Prostate gland (tissue), 2 donors: ENCODE data around the gene USP11. TPM values are rescaled to one million over a fixed set of nuclear protein-coding genes. Genes with fewer than 3 reads are reported as not detected.
"Not testable (repeated sequence)": the region's sequence is repeated elsewhere in the genome, so short reads cannot be mapped to it uniquely, and the experiment has no call there.

Experiments used
- DNase-seq: peaks from one replicate; pipeline ENCODE4 v3.0.0-alpha.2; 2019; ENCODE audit warnings: low spot score
- H3K27ac ChIP-seq, 2 donors: fragments of 200-600 bp; sonication (generic); 2 replicates each; pipeline ENCODE4 v1.5.1; 2017 to 2019
- H3K27me3 ChIP-seq: fragments of 200-600 bp; sonication (generic); replicated peaks from 2 replicates; pipeline ENCODE4 v1.5.1; 2019; ENCODE audit not compliant: insufficient read depth
- H3K36me3 ChIP-seq, 2 donors: fragments of 200-600 bp; sonication (generic); 1 replicate in 1 of 2; 2 replicates in 1 of 2; pipeline versions ENCODE4 v1.5.1 to v1.8.1; 2017 to 2019
- H3K4me1 ChIP-seq: fragments of 200-600 bp; sonication (generic); replicated peaks from 2 replicates; pipeline ENCODE4 v1.5.1; 2019
- H3K4me3 ChIP-seq, 2 donors: fragments of 200-600 bp; sonication (generic); 2 replicates each; pipeline ENCODE4 v1.5.1; 2017 to 2019
- H3K9me3 ChIP-seq: fragments of 200-600 bp; sonication (generic); 2 replicates; pipeline ENCODE4 v1.5.1; 2017
- CTCF ChIP-seq, 4 experiments: fragments of 200-600 bp in 2 of 4; fragments of 450-650 bp in 2 of 4; sonication (generic) in 2 of 4; IDR thresholded peaks; 1 replicate in 3 of 4; 2 replicates in 1 of 4; pipeline ENCODE4 v1.5.1; 2016 to 2019; ENCODE audit warnings: antibody characterized with exemption in 4 of 4, mild to moderate bottlenecking in 2 of 4, moderate library complexity in 2 of 4
- POLR2A ChIP-seq: fragments of 450-650 bp; IDR thresholded peaks from one replicate; pipeline ENCODE4 v1.6.1; 2016; ENCODE audit warnings: antibody characterized with exemption, mild to moderate bottlenecking
- POLR2AphosphoS5 ChIP-seq: sonication (generic); formaldehyde crosslinking; IDR thresholded peaks from one replicate; pipeline ENCODE4 v1.6.1; 2017; ENCODE audit warnings: antibody characterized with exemption
- WGBS: methylation state at CpG from one replicate; pipeline ENCODE4 v1.1.5; 2018; 5-methylcytosine and 5-hydroxymethylcytosine counted together
- intact Hi-C: fragments of 100-400 bp; cut with DNase I; formaldehyde crosslinking; loops from one replicate; pipeline ENCODE4 v1.14.2; 2022
- total RNA-seq, 2 donors: library from RNA; depleted of rRNA; stranded (reverse); fragments of >200 nt; gene quantifications; one replicate each; pipeline ENCODE4 v1.1.0, GENCODE V29; 2016

USP11 gene
- total RNA-seq, 2 donors from 2014 or later, result 43.3 to 124 TPM

DNA sequence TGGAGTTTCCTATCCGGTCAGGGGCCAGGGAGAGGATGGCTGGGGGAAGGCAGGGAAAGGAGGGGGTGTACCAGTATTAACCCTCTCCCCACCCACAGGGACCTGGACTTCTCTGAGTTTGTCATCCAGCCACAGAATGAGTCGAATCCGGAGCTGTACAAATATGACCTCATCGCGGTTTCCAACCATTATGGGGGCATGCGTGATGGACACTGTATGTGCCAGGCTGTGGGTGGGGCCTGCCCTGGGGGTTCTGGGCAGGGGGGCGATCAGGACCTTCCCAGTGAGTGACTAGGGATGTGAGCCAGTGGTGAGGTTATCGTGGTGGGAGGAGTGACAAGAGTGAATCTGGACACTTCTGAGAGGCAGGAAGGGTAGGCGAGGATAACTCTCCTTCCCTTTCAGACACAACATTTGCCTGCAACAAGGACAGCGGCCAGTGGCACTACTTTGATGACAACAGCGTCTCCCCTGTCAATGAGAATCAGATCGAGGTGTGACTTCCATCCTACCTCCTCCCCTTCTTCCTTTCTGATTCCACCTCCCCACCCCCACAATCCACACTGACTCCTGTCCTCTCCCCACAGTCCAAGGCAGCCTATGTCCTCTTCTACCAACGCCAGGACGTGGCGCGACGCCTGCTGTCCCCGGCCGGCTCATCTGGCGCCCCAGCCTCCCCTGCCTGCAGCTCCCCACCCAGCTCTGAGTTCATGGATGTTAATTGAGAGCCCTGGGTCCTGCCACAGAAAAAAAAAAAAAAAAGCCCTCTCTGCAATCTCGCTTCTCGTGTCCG is 14.6 kb downstream of the USP11 start:
- intact Hi-C loops, result no loop called here
- no peaks in the 10 kb centered on the region for H3K36me3 ChIP-seq
- H3K9me3 ChIP-seq, result no peaks in the 10 kb centered on the region
- no peak for TF ChIP-seq POLR2A
- TF ChIP-seq CTCF (IDR thresholded peaks at IDR 0.05), result no peak
- no peak for TF ChIP-seq POLR2AphosphoS5
- no peak overlapping the region for H3K27ac ChIP-seq
- no peaks in the 10 kb centered on the region for H3K4me1 ChIP-seq
- no peak for DNase-seq
- no peak overlapping the region for H3K4me3 ChIP-seq
- no peaks in the 10 kb centered on the region for H3K27me3 ChIP-seq
- WGBS, result 77% methylated on average over 23 of the region's 23 CpGs

- Histone ChIP-seq H3K9me3 (no peaks in the 10 kb centered on the region), H3K27ac (no peak overlapping the region), H3K4me3 (no peak overlapping the region), H3K36me3 (no peaks in the 10 kb centered on the region), H3K27me3 (no peaks in the 10 kb centered on the region), H3K4me1 (no peaks in the 10 kb centered on the region)
- TF ChIP-seq POLR2A (no peak), POLR2AphosphoS5 (no peak), CTCF (IDR thresholded peaks at IDR 0.05) (no peak)
- 54% methylated on average over 13 of the region's 13 CpGs for WGBS
- intact Hi-C loops, result no loop called here
- DNase-seq, result no peak
Observed at GRCh38 chrX:47247999-47248320, 15.2 kb downstream of the USP11 start.

GRCh38 chrX:47248576-47248975 is 15.8 kb downstream of the USP11 start:
- Histone ChIP-seq H3K27ac (no peak overlapping the region), H3K27me3 (no peaks in the 10 kb centered on the region), H3K4me1 (no peaks in the 10 kb centered on the region), H3K36me3 (no peaks in the 10 kb centered on the region), H3K4me3 (no peak overlapping the region), H3K9me3 (no peaks in the 10 kb centered on the region)
- no peak for DNase-seq
- intact Hi-C loops, result no loop called here
- TF ChIP-seq POLR2AphosphoS5 (no peak), CTCF (IDR thresholded peaks at IDR 0.05) (no peak), POLR2A (no peak)
- WGBS, result 94% methylated on average over 6 of the region's 6 CpGs

- Histone ChIP-seq H3K27me3 (no peaks in the 10 kb centered on the region), H3K27ac (no peak overlapping the region), H3K9me3 (no peaks in the 10 kb centered on the region), H3K4me1 (no peaks in the 10 kb centered on the region), H3K4me3 (no peak overlapping the region), H3K36me3 (no peaks in the 10 kb centered on the region)
- TF ChIP-seq POLR2AphosphoS5, result no peak
- no peak for TF ChIP-seq POLR2A
- no peak for TF ChIP-seq CTCF (IDR thresholded peaks at IDR 0.05)
- intact Hi-C loops, result no loop called here
- DNase-seq, result no peak
- 76% methylated on average over 6 of the region's 6 CpGs for WGBS
Observed at GRCh38 chrX:47250017-47250347, 17.2 kb downstream of the USP11 start.

DNA sequence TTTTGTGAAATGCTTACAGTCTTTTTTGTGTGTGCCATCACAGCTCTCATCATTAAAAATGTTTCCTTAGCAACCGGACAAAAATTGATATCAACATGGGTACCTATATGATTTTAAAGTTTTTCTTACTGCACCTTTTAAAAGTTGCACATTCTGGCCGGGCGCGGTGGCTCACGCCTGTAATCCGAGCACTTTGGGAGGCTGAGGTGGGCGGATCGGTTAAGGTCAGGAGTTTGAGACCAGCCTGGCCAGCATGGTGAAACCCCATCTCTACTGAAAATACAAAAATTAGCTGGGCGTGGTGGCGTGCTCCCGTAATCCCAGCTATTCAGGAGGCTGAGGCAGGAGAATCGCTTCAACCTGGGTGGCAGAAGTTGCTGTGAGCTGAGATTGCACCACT is 24.8 kb downstream of the USP11 start:
- intact Hi-C loops, DNase-seq, H3K4me1 ChIP-seq, H3K27ac ChIP-seq, H3K27me3 ChIP-seq, H3K9me3 ChIP-seq, H3K36me3 ChIP-seq, H3K4me3 ChIP-seq: not testable (repeated sequence)
- 85% methylated on average over 12 of the region's 12 CpGs for WGBS
